HUES6 (cell line): Measurements from ENCODE around the gene EVC2.

Experiments
- H3K27ac ChIP-seq: 2 replicates; pipeline ENCODE4 v1.7.0; 2013; ENCODE audit warnings: low read depth, mild to moderate bottlenecking, low read length, inconsistent platforms
- H3K27me3 ChIP-seq: 2 replicates; pipeline ENCODE4 v1.6.1; 2013; ENCODE audit warnings: low read length; ENCODE audit not compliant: control insufficient read depth, insufficient read depth
- H3K36me3 ChIP-seq: 2 replicates; pipeline ENCODE4 v1.6.1; 2013; ENCODE audit warnings: low read length; ENCODE audit not compliant: control insufficient read depth, insufficient read depth
- H3K4me1 ChIP-seq: 2 replicates; pipeline ENCODE4 v1.6.1; 2013; ENCODE audit warnings: low read length; ENCODE audit not compliant: control insufficient read depth, insufficient read depth
- H3K4me3 ChIP-seq: 2 replicates; pipeline ENCODE4 v1.5.1; 2013; ENCODE audit warnings: low read depth, low read length
- H3K9ac ChIP-seq: one replicate; pipeline ENCODE4 v1.6.1; 2013; ENCODE audit warnings: mild to moderate bottlenecking, low read length
- H3K9me3 ChIP-seq: 2 replicates; pipeline ENCODE4 v1.6.1; 2013; ENCODE audit warnings: low read depth, low read length; ENCODE audit not compliant: control insufficient read depth, insufficient read depth

Gene EVC2

DNA sequence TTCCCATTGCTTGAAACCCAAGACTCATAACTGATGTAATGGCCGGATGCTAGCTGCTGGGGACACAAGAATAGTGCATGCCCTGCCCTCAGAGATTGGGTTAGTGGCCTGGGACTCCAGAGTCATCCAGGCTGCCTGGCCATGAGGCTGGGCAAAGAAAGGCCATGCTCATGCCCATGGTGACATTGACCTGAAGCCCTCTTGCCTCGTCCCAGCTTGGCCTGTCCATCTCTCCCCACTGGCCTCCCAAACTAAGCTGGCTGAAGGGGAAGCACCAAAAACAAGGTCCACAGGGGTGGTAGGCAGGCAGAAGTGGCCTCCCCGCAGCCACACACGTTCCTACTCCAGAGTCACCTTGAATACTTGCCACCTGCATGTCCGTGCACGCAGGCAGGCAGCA is 141.8 kb downstream of the EVC2 start:
- no peaks in the 10 kb centered on the region for H3K4me1 ChIP-seq
- no peak overlapping the region for H3K4me3 ChIP-seq
- H3K36me3 ChIP-seq = peaks cover 14% of the 10 kb centered on the region
- H3K27ac ChIP-seq = no peak overlapping the region
- H3K27me3 ChIP-seq = no peaks in the 10 kb centered on the region
- no peaks in the 10 kb centered on the region for H3K9me3 ChIP-seq
- no peak overlapping the region for H3K9ac ChIP-seq

DNA sequence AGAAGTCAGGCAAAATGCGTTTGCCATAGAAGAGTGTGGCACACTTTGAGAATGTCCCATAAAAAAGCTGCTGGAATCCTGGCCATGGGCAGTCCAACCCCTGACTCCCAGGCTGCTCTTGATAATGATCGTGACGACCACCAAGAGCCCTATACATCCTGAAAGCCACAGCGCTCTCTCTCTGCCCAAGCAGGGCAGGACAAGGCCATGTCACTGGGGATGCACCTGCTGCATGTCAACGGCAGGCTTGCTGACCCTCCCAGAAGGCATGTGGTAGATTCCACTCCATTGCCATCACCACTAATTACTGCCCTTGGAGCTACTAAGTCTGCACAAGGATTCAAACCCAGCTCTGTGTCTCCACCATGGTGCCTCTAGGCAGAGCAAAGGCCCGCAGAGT is 144.5 kb downstream of the EVC2 start:
- H3K4me1 ChIP-seq = no peaks in the 10 kb centered on the region
- H3K9ac ChIP-seq = no peak overlapping the region
- no peak overlapping the region for H3K27ac ChIP-seq
- H3K4me3 ChIP-seq = no peak overlapping the region
- no peaks in the 10 kb centered on the region for H3K9me3 ChIP-seq
- H3K27me3 ChIP-seq = no peaks in the 10 kb centered on the region
- H3K36me3 ChIP-seq = peaks cover 10% of the 10 kb centered on the region; the same call in 1 of the 2 replicates

DNA sequence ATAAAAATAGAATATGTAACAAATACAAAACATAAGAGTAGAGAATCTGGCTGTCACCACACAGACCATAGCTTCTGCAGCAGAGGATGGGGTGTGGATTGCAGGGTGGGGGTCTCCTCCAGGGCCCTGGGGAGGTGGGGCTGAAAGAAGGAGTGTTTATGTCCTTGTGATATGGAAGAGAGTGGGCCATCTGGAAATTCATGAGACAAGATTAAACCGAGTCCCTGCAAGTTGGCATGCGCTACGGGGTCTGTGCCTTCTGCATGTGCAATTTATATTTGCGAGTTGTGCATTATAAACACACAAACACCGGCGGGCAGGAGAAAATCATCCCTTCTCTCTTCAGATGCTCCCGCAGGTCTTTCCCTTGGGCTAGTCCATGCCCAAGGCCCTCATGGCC is 145.9 kb downstream of the EVC2 start:
- Histone ChIP-seq H3K9ac (no peak overlapping the region), H3K4me1 (no peaks in the 10 kb centered on the region), H3K36me3 (peaks cover 12% of the 10 kb centered on the region; the same call in 1 of the 2 replicates), H3K9me3 (no peaks in the 10 kb centered on the region), H3K4me3 (no peak overlapping the region), H3K27me3 (no peaks in the 10 kb centered on the region), H3K27ac (no peak overlapping the region)

DNA sequence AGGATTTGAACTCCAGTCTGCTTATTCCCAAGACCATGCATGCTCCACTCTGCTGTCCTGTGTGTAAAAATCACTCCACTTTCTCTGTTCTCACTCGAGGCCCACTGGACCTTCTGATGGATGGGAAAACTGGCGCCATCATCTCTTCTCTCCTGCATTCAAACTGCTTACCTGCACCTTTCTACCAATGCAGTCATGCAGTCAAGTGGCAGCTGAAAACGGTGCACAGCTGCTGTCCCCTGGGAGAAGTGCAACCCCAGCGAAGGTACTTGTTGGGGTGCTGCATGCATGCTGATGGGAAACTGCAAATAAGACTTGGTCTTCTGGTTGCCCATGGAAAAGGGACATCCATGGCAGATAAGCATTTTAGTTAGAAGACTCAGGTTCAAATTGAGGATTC is 147.1 kb downstream of the EVC2 start:
- no peaks in the 10 kb centered on the region for H3K9me3 ChIP-seq

DNA sequence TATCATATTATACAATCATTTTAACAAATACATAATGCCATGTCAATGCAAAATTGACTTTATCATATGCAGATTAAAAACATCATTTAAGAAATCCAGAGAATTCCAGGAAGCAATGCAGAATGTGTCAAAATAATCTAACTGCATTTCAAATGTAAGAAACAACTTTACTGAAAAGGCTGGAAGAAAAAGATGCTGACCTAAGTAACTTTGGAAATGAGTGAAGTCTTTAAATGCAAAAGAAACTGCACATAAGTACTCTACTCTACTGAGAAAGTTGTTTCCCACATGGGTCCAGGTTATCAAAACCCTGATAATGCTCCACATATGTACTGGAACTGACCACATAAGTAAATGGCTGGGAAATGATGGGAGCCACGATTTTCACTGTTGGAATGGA is 149.9 kb downstream of the EVC2 start:
- Histone ChIP-seq H3K9ac (no peak overlapping the region), H3K4me1 (no peaks in the 10 kb centered on the region), H3K27me3 (no peaks in the 10 kb centered on the region), H3K27ac (no peak overlapping the region), H3K4me3 (no peak overlapping the region), H3K36me3 (peaks cover 4% of the 10 kb centered on the region; the same call in 1 of the 2 replicates), H3K9me3 (no peaks in the 10 kb centered on the region)

More for the DNA sequence above, 147.1 kb downstream of the EVC2 start:
- no peak overlapping the region for H3K4me3 ChIP-seq
- H3K27me3 ChIP-seq = no peaks in the 10 kb centered on the region
- peaks cover 12% of the 10 kb centered on the region; the same call in 1 of the 2 replicates for H3K36me3 ChIP-seq
- H3K27ac ChIP-seq = no peak overlapping the region
- no peaks in the 10 kb centered on the region for H3K4me1 ChIP-seq
- no peak overlapping the region for H3K9ac ChIP-seq

DNA sequence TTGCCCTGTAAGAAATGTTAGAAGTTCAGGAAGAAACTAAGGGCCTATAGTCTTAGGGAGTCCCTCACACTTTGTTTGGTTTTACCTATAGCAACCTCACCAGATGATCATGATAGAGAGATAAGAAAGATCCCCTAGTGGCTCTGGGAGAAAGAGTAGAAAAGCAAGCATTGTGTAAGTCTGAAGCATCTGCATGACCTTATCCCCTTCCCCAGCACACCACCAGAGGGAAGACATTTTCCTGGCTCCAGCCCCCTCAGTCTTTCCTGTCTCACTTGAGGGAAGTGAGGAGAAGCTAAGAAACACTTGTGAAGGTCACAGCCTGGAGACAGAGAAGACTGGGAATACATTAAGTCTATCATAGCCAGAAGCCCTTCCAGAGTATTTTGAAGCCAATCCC is 154.0 kb downstream of the EVC2 start:
- no peak overlapping the region for H3K4me3 ChIP-seq
- H3K4me1 ChIP-seq = no peaks in the 10 kb centered on the region
- peaks cover 21% of the 10 kb centered on the region for H3K9me3 ChIP-seq
- H3K9ac ChIP-seq = no peak overlapping the region
- no peak overlapping the region for H3K27ac ChIP-seq
- peaks cover 7% of the 10 kb centered on the region; the same call in 1 of the 2 replicates for H3K36me3 ChIP-seq
- H3K27me3 ChIP-seq = no peaks in the 10 kb centered on the region

DNA sequence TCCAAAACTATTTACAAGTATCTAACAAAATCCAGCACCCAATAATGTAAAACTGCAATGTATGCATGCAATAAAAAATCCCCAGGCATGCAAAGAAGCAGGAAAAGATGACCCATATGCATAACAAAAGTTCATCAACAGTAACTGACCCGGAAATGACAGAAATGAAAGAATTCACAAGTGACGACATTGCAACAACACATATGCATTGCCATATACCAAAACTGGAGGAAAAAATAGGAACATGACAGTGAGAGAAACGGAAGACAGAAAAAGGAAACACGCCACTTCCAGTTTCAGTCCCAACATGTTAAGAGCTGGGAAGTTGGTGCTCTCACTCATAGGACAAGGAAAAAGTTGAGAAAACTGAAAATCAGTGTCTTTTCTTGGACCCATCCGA is 154.6 kb downstream of the EVC2 start:
- no peak overlapping the region for H3K9ac ChIP-seq
- no peak overlapping the region for H3K27ac ChIP-seq
- H3K4me3 ChIP-seq = no peak overlapping the region
- H3K9me3 ChIP-seq = peaks cover 24% of the 10 kb centered on the region
- no peaks in the 10 kb centered on the region for H3K27me3 ChIP-seq
- no peaks in the 10 kb centered on the region for H3K4me1 ChIP-seq
- H3K36me3 ChIP-seq = peaks cover 7% of the 10 kb centered on the region; the same call in 1 of the 2 replicates

DNA sequence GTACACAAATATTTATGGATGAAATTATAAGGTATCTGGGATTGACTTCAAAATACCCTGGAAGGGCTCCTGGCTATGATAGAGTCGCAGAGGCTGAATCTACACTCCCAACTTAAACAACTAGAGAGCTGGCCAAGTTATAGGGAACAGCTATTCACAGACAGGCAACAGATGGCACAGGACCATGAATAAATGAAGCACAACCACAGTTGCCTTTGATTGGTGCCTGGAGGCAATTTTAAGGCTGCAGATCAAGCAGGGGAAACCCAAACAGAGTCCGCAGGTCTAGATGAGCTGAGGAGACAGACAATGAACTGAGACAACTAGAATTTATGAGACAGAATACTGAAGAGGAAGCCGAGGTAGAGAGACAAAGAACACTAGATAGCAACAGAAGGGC is 155.9 kb downstream of the EVC2 start:
- Histone ChIP-seq H3K4me1 (no peaks in the 10 kb centered on the region), H3K4me3 (no peak overlapping the region), H3K9ac (no peak overlapping the region), H3K36me3 (peaks cover 3% of the 10 kb centered on the region; the same call in 1 of the 2 replicates), H3K9me3 (peaks cover 33% of the 10 kb centered on the region), H3K27ac (no peak overlapping the region), H3K27me3 (no peaks in the 10 kb centered on the region)

DNA sequence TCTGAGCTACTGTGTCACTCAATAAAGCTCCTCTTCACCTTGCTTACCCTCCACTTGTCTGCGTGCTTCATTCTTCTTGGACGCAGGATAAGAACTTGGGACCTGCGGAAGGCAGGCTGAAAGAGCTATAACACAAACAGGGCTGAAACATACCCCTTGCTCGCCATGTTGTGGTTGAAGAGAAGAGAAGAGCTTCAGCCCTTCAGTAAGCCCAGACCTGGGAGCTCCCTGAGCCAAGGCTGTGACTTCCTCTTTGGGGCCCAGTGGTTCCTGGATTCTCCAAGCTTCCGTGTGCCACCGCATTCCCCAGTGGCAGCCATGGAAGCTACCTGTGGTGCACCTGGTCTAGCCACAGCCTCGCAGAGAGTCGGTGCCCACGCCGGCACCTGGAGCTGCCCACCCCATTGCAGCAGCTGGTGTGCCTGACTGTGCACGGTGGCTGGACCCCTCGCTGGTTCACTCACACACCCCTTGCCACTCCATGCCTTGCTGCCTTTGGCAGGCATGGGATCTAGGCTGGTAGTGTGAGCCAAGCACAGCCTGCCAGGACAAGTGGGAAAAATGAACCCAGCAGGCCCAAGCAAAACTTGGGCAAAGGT is 160.6 kb downstream of the EVC2 start:
- H3K9ac ChIP-seq = no peak overlapping the region
- H3K4me1 ChIP-seq = no peaks in the 10 kb centered on the region

DNA sequence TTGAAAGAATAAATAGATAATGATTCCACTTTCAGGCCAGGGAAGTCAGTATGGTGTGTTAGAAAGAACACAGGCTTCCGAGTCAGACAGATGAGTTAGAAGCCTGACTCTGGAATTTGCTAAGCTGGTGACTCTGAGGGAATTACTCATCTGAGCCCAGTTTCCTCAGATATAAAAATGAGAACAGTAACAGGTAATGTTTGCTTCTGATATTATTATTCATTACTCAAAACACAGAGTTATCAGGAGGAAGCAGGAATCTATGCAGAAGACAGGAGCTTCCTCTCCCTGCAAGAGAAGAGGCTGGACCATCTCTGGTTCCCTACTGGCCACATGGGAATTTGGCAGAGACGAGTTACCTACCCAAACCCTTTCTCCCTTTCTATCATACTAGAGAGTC is 163.1 kb downstream of the EVC2 start:
- Histone ChIP-seq H3K9ac (no peak overlapping the region), H3K27me3 (no peaks in the 10 kb centered on the region), H3K4me1 (no peaks in the 10 kb centered on the region), H3K4me3 (no peak overlapping the region), H3K27ac (no peak overlapping the region), H3K9me3 (peaks cover 28% of the 10 kb centered on the region), H3K36me3 (no peaks in the 10 kb centered on the region)

More for the DNA sequence above, 160.6 kb downstream of the EVC2 start:
- Histone ChIP-seq H3K27me3 (no peaks in the 10 kb centered on the region), H3K9me3 (peaks cover 42% of the 10 kb centered on the region), H3K4me3 (no peak overlapping the region), H3K27ac (no peak overlapping the region), H3K36me3 (peaks cover 3% of the 10 kb centered on the region; the same call in 1 of the 2 replicates)

DNA sequence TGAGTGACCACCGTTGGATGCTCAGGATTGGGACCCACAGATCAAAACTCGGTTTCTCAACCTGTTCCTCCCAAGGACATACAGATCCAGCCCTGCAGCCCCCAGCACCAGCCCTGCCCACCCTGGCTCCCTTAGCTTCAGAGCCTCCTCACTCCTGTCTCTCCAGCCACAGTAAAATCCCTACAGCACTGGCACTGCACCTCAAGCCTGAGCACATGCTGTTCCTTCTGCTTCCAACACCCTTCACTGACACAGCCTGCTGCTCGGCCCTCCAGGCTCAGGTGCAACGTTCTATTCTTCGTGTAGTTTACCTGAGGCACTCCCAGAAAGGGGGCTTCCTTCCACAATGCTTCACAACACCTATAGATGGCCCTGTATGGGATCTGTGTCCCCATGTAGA is 163.6 kb downstream of the EVC2 start:
- H3K36me3 ChIP-seq = no peaks in the 10 kb centered on the region
- no peak overlapping the region for H3K27ac ChIP-seq
- H3K27me3 ChIP-seq = no peaks in the 10 kb centered on the region
- no peak overlapping the region for H3K4me3 ChIP-seq
- H3K9me3 ChIP-seq = peaks cover 26% of the 10 kb centered on the region
- H3K9ac ChIP-seq = no peak overlapping the region
- H3K4me1 ChIP-seq = no peaks in the 10 kb centered on the region
